Spleen (tissue), 11 donors: ENCODE measurements around the gene EYS. TPM values are rescaled to one million over a fixed set of nuclear protein-coding genes. Genes with fewer than 3 reads are reported as not detected.
"Not testable (repeated sequence)": the region's sequence is repeated elsewhere in the genome, so short reads cannot be mapped to it uniquely, and the experiment has no call there.

ENCODE experiments used
- DNase-seq: peaks from one replicate; pipeline ENCODE4 v3.0.0-alpha.2; 2020
- H3K27ac ChIP-seq, 8 donors: fragments of 200-600 bp; sonication (generic) in 7 of 8; 1 replicate in 4 of 8; 2 replicates in 4 of 8; pipeline versions ENCODE4 v1.5.0 to v1.8.0; 2016 to 2021; ENCODE audit warnings: inconsistent platforms in 4 of 8, mild to moderate bottlenecking in 4 of 8, moderate library complexity in 1 of 8
- H3K27me3 ChIP-seq, 7 donors: fragments of 200-600 bp; sonication (generic) in 6 of 7; replicated peaks in 1 of 7; 1 replicate in 4 of 7; 2 replicates in 3 of 7; pipeline versions ENCODE4 v1.5.0 to v1.8.0; 2016 to 2021; ENCODE audit warnings: inconsistent platforms in 3 of 7, mild to moderate bottlenecking in 1 of 7
- H3K36me3 ChIP-seq, 6 donors: fragments of 200-600 bp; sonication (generic) in 5 of 6; 1 replicate in 4 of 6; 2 replicates in 2 of 6; pipeline versions ENCODE4 v1.5.0 to v1.8.0; 2016 to 2021; ENCODE audit warnings: inconsistent platforms in 2 of 6
- H3K4me1 ChIP-seq, 6 donors: fragments of 200-600 bp; sonication (generic) in 5 of 6; 1 replicate in 3 of 6; 2 replicates in 3 of 6; pipeline versions ENCODE4 v1.5.0 to v1.8.0; 2016 to 2021; ENCODE audit warnings: inconsistent platforms in 3 of 6
- H3K4me3 ChIP-seq, 8 donors: fragments of 200-600 bp; sonication (generic) in 7 of 8; 1 replicate in 4 of 8; 2 replicates in 4 of 8; pipeline versions ENCODE4 v1.5.0 to v1.8.0; 2016 to 2021; ENCODE audit warnings: inconsistent platforms in 4 of 8, mild to moderate bottlenecking in 4 of 8, moderate library complexity in 2 of 8
- H3K9me3 ChIP-seq, 8 donors: fragments of 200-600 bp; sonication (generic) in 7 of 8; 1 replicate in 4 of 8; 2 replicates in 4 of 8; pipeline versions ENCODE4 v1.5.0 to v1.8.0; 2016 to 2021; ENCODE audit warnings: inconsistent platforms in 4 of 8
- POLR2A ChIP-seq, 3 donors: fragments of 450-650 bp; IDR thresholded peaks; one replicate each; pipeline ENCODE4 v1.5.1; 2017; ENCODE audit warnings: antibody characterized with exemption in 3 of 3, mild to moderate bottlenecking in 1 of 3
- POLR2AphosphoS5 ChIP-seq, 3 donors: sonication (generic); formaldehyde crosslinking; IDR thresholded peaks; one replicate each; pipeline ENCODE4 v1.5.1; 2017; ENCODE audit warnings: antibody characterized with exemption in 3 of 3
- WGBS, 5 donors: extraction: QIAGEN DNeasy Blood & Tissue Kit in 3 of 5; methylation state at CpG; one replicate each; pipeline versions ENCODE4 v1.1.5 to v1.1.7; 2013 to 2018; 5-methylcytosine and 5-hydroxymethylcytosine counted together
- intact Hi-C: fragments of 100-400 bp; cut with DNase I; formaldehyde crosslinking; loops from one replicate; pipeline ENCODE4 v1.15.0; 2023; ENCODE audit warnings: low total_unique reads
- polyA plus RNA-seq, 3 donors: library from polyadenylated mRNA; stranded (reverse); fragments of 200-250 nt; gene quantifications; one replicate each; pipeline ENCODE4 v1.2.1, GENCODE V29; 2013
- total RNA-seq, 7 donors: library from RNA; depleted of rRNA in 3 of 7; stranded (reverse); fragments of >200 nt in 3 of 7; fragmentation: NEBNext Ultra II Directional in 4 of 7; extraction: Animal tissue kit (Norgen Biotek cat#: 25700) in 4 of 7; gene quantifications; one replicate each; pipeline versions ENCODE4 v1.1.0 to v1.2.1, GENCODE V29; 2016 to 2021
- TF ChIP-seq, protein P1 (sequence below), 11 experiments: fragments of 200-600 bp in 7 of 11; fragments of 450-650 bp in 4 of 11; sonication (generic) in 4 of 11; IDR thresholded peaks in 8 of 11; conservative IDR thresholded peaks in 3 of 11; 1 replicate in 7 of 11; 2 replicates in 4 of 11; pipeline versions ENCODE4 v1.4.0 to v1.8.0; 2016 to 2021; ENCODE audit warnings: antibody characterized with exemption in 11 of 11, inconsistent platforms in 4 of 11, mild to moderate bottlenecking in 1 of 11
- donor health status: healthy with polysubstance abuse.
- donor health status: DM: no; HTN: no; CAD: no; lungs with moderate emphysema.
- donor health status: DM: no; HTN: no; CAD: no.
- donor health status: Bipolar disorder and iron deficiency.
- donor health status: healthy.
- donor health status: DM: no; HTN: no; CAD: no.
- donor health status: DM: yes; HTN: yes; CAD: no.

Gene EYS
- total and polyA plus RNA-seq, 10 donors, result under 0.01 to 0.72 (median 0.28) TPM; not detected in 5

DNA sequence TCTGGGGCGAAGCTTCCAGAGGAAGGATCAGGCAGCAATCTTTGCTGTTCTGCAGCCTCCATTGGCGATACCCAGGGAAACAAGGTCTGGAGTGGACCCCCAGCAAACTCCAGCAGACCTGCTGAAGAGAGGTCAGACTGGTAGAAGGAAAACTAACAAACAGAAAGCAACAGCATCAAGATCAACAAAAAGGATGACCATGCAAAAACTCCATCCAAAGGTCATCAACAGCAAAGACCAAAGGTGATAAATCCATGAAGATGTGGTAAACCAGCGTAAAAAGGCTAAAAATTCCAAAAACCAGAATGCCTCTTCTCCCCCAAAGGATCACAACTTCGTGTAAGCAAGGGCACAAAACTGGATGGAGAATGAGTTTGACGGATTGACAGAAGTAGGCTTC is 1818.6 kb downstream of the EYS start:
- peaks cover 0 to 3% (median 0%) of the 10 kb centered on the region in 7 donors for H3K27me3 ChIP-seq
- H3K4me1 ChIP-seq, result no peaks in the 10 kb centered on the region
- H3K27ac ChIP-seq, result no peak overlapping the region
- H3K36me3 ChIP-seq, result no peaks in the 10 kb centered on the region
- no peak overlapping the region for H3K4me3 ChIP-seq
- TF ChIP-seq, protein P1, sequence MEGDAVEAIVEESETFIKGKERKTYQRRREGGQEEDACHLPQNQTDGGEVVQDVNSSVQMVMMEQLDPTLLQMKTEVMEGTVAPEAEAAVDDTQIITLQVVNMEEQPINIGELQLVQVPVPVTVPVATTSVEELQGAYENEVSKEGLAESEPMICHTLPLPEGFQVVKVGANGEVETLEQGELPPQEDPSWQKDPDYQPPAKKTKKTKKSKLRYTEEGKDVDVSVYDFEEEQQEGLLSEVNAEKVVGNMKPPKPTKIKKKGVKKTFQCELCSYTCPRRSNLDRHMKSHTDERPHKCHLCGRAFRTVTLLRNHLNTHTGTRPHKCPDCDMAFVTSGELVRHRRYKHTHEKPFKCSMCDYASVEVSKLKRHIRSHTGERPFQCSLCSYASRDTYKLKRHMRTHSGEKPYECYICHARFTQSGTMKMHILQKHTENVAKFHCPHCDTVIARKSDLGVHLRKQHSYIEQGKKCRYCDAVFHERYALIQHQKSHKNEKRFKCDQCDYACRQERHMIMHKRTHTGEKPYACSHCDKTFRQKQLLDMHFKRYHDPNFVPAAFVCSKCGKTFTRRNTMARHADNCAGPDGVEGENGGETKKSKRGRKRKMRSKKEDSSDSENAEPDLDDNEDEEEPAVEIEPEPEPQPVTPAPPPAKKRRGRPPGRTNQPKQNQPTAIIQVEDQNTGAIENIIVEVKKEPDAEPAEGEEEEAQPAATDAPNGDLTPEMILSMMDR (IDR thresholded peaks at IDR 0.05 in 8 of 11, conservative IDR thresholded peaks at IDR 0.05 in 3 of 11), result no peak
- no peak for TF ChIP-seq POLR2A (IDR thresholded peaks at IDR 0.05)
- TF ChIP-seq POLR2AphosphoS5 (IDR thresholded peaks at IDR 0.05), result no peak
- peaks cover 0 to 8% (median 0%) of the 10 kb centered on the region in 8 donors for H3K9me3 ChIP-seq
- 67 to 84% (median 82%) methylated on average over 5 of the region's 5 CpGs for WGBS, 5 donors
- intact Hi-C loops, result no loop called here
- DNase-seq, result no peak

DNA sequence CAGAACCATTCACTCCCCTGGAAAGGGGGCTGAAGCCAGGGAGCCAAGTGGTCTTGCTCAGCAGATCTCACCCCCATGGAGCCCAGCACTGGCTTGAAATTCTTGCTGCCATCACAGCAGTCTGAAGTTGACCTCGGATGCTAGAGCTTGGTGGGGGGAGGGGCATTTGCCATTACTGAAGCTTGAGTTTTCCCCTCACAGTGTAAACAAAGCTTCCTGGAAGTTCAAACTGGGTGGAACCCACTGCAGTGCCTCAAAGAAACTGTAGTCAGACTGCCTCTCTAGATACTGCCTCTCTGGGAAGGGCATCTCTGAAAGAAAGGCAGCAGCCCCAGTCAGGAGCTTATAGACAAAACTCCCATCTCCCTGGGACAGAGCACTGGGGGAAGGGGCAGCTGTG is 1819.2 kb downstream of the EYS start:
- DNase-seq, H3K27ac ChIP-seq, intact Hi-C loops, H3K4me3 ChIP-seq, H3K36me3 ChIP-seq, H3K4me1 ChIP-seq, H3K27me3 ChIP-seq, H3K9me3 ChIP-seq: not testable (repeated sequence)
- WGBS, 5 donors, result 70 to 80% (median 71%) methylated on average over 1 of the region's 1 CpG

DNA sequence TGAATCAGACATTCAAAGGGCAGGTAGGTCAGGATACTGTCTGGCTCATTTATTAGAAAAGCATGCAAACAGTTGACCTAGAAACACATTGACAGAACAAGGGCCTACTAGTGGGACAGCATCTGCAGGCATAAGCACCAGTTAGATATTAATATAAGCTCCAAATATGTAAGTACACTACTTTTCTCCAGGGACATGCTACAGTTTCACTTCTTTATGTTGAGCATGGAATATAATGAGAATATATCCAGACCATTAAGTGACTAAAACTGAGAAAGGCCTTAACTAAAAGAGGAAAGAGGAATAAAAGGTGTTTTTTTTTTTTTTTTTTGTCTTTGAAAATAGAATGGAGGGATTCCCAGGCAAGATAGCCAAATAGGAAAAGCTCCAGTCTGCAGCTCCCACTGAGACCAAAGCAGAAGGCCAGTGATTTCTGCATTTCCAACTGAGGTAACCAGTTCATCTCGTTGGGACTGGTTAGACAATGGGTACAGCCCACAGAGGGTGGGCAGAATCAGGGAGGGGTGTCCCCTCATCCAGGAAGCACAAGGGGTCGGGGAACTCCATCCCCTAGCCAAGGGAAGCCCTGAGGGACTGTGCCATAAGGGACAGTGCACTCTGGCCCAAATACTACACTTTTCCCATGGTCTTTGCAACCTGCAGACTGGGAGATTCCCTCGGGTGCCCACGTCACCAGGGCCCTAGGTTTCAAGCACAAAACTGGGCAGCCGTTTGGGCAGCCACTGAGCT is 1819.8 kb downstream of the EYS start:
- H3K27me3 ChIP-seq, result peaks cover 0 to 3% (median 0%) of the 10 kb centered on the region in 7 donors
- H3K36me3 ChIP-seq, result no peaks in the 10 kb centered on the region
- H3K9me3 ChIP-seq, result peaks cover 0 to 8% (median 0%) of the 10 kb centered on the region in 8 donors
- no peak for DNase-seq
- WGBS, 5 donors, result 63 to 87% (median 76%) methylated on average over 3 to 5 of the region's 5 CpGs
- no peak for TF ChIP-seq POLR2AphosphoS5 (IDR thresholded peaks at IDR 0.05)
- no peak for TF ChIP-seq POLR2A (IDR thresholded peaks at IDR 0.05)
- TF ChIP-seq, protein P1 (IDR thresholded peaks at IDR 0.05 in 8 of 11, conservative IDR thresholded peaks at IDR 0.05 in 3 of 11), result no peak
- H3K4me3 ChIP-seq, result no peak overlapping the region
- intact Hi-C loops, result no loop called here
- no peak overlapping the region for H3K27ac ChIP-seq
- no peaks in the 10 kb centered on the region for H3K4me1 ChIP-seq

DNA sequence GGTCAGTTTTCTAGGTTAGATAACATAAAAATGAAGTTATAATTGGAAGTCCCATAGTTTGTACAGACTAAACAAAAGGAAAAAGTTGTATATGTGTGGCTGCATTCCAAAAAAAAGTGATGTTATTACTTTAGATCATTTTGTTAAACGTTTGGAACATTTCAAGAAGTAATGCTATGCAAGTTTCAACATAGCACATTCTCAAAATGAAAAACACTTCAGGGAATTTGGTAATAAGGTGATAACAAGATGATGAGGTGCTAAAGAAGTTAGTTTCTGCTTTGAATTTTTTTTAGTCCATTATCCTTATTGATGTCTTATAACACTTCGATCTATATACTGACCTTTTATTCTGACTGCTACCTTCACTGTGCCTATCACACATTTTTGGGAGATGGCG is 1820.7 kb downstream of the EYS start:
- peaks cover 0 to 8% (median 0%) of the 10 kb centered on the region in 8 donors for H3K9me3 ChIP-seq
- DNase-seq, result no peak
- H3K27me3 ChIP-seq, result peaks cover 0 to 3% (median 0%) of the 10 kb centered on the region in 7 donors
- no peak for TF ChIP-seq POLR2AphosphoS5 (IDR thresholded peaks at IDR 0.05)
- TF ChIP-seq, protein P1 (IDR thresholded peaks at IDR 0.05 in 8 of 11, conservative IDR thresholded peaks at IDR 0.05 in 3 of 11), result no peak
- no peak for TF ChIP-seq POLR2A (IDR thresholded peaks at IDR 0.05)
- no peaks in the 10 kb centered on the region for H3K4me1 ChIP-seq
- WGBS, 5 donors, result 78 to 87% (median 84%) methylated on average over 3 of the region's 3 CpGs
- no peak overlapping the region for H3K27ac ChIP-seq
- no peak overlapping the region for H3K4me3 ChIP-seq
- H3K36me3 ChIP-seq, result no peaks in the 10 kb centered on the region
- intact Hi-C loops, result no loop called here
